Activated CD8-positive, alpha-beta memory T cell treated with anti-CD3 and anti-CD28 coated beads, Interleukin-2, amount 50 U/mL, for 1 hour (primary cell): Measurements from ENCODE around the gene ALDH1A3.
"Not testable (repeated sequence)": the region's sequence is repeated elsewhere in the genome, so short reads cannot be mapped to it uniquely, and the experiment has no call there.

Source experiments
- DNase-seq: peaks from one replicate; pipeline ENCODE4 v3.0.0-alpha.2; 2020; ENCODE audit errors: extremely low read depth

ALDH1A3 gene

DNA sequence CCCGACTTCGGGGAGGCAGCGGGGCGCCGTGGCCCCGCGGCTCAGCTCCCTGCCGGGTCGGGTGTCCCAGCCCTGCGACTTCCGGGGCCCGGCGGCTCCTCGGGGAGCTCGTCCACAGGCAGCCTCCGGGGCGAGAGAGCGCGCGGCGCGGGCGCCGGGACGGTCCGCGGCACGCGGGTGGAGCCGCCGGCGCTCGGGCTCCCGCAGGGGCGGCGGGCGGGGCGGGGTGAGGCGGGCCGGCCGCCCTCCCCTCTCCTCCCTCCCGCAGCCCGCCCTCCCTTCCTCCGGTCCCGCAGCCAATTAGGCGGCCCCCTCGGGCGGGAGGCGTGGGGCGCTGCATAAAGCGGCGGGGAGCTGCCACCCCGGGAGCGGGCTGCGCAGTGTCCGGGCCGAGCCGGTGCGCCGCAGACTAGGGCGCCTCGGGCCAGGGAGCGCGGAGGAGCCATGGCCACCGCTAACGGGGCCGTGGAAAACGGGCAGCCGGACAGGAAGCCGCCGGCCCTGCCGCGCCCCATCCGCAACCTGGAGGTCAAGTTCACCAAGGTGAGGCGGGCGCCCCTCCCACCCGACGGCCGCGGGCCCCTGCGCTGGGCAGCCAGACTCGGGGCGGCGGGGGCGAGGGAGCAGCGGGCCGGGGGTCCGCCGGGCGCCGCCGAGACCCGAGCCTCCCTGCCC lies at the start of gene ALDH1A3:
Gene ALDH1A3 (plus strand): TSS at position 368 of the 675 bp plus-strand sequence. CDS start 77 bp downstream, at position 445.
- no peak for DNase-seq

DNA sequence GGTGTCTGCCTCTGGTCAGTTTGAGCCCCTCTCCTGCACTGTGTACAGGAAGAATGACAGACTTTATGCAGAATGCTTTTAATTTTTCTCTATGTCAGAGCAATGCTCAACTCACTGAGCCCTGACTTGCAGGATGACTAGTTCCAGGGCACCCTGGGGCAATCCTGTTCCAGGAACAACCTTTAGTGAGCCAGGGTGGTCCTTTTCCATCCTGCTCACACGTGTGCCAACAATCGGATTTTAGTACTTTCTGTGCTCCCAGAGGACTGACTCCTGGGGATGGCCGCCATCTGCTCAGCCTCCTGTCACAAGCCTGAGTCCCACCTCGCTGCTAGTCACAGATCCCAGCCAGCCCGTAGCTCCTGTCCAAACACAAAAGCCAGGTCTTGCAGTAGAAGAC lies 48.2 kb upstream of the ALDH1A3 start:
- no peak for DNase-seq

DNA sequence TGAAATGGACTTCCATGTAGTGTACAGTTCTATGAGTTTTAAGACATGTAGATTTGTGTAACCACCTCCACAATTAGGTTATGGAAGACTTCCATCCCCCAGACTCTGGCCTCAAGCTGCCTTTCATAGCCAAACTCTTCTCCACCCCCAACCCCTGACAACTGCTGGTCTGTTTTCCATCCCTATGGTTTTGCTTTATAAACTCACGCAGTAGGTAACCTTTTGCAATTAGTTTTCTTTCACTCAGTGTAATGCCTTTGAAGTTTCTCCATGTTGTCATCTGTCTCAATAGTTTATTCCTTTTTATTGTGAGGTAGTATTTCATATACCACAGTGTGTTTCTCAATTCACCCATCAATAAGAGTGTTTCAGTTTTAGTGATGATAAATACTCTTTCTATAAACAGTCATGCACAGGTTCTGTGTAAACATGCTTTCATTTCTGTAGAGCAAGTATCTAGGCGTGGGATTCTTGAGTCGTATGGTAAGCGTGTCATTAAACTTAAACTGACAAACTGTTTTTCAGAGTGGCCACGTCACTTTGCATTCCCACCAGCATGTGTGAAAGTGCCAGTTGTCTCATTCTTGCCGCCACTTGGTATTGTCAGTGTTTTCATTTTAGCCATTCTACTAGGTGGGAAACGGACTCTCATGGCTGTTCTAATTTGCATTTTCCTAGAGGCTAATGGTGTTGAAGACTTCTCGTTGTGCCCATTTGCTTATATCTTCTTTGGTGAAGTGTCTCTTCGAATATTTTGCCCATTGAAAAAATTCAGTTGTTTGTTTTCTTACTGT lies 47.3 kb upstream of the ALDH1A3 start:
- DNase-seq = no peak

DNA sequence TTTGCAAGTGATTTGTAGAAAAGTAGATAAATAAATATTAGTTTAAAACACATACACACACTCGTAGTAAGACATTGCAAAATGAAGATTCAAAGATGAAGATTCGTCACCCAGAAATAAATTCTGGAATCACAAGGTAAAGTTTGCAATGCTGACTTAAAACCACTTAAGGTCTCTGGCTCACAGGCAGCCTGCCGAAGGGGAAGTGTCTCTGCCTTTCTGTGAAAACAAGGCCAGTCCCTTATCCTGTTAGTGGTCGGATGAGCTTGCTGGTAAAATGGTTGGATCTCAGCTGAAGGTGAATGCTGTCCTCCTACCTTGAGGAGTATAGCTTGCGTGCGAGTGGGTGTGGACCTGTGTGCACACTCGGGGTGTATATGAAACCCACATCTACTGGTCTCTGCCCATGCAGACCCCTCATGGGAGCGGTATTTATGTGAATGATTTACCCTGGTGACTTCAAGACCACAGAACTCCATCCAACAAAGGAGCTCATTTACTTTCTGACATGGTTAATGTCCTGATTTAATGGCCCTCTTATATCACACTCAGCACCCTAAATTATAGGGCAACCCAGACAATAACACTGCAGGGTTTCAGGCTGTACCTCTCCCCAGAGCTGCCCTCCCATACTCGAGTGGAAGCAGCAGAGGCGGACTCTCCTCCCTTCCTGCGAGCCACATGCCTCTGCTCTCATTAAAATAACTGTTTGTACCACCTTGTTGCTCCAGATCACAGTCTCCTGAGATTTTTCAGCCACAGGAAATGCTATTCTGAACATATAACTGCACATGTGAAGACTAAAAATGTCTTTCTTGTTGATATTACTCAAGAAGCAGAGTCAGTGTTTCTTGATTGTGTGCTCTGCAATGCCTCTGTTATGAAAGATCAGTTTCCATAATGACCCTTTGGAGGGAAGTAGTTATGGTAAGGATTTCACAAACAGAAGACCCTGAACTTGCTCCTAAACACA lies 45.9 kb upstream of the ALDH1A3 start:
- no peak for DNase-seq

DNA sequence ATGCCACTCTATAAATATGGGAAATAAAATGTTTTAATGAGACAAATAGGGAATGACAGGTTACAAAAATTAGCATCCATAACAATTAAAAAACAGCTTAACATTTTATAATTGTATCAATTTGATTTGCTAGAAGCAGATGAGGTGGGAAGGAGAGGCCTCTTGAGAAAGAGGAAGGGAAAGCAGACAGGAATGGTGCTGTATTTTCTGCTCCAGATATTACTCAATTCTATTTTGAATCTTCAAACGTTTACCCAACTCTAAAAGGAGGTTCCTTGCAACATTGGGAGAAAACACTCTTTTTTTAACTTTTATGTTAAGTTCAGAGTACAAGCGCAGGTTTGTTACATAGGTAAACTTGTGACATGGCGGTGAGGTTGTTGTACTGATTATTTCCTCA lies 44.9 kb upstream of the ALDH1A3 start:
- no peak for DNase-seq

DNA sequence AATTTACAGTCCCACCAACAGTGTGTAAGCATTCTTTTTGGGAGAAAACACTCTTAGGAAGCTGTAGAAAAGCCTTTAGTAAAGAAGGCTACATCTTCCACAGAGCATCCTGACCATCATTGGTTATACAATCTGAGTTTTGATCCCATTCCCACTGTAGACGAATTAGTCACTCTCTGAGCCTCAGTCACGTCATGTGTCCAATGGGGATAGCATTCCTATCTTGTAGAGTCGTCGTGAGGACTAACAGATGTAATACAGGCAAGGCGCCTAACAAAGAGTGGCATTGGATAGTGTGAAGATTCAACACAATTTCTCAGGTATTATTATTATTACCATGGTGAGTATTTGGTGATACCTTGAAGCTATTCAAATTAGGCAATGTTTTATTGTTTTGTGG lies 44.0 kb upstream of the ALDH1A3 start:
- no peak for DNase-seq

DNA sequence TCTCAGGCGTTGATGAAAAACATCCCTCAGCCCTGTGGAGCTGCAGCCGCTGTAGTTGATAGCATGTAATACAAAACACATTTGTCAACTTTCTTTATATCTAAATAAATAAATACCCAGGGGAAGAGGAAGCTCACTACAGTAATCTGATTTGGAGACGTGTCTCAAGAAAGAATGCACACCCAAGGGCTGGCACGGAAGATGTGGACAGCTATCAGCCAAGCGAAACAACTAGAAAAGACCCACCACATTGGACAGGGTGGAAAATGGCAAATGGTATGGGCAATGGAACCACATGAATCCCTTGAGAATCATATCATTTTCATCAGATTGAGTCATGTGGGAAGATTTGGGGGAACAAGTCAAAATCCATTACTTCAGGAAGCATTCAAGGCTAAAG lies 43.1 kb upstream of the ALDH1A3 start:
- DNase-seq = no peak

DNA sequence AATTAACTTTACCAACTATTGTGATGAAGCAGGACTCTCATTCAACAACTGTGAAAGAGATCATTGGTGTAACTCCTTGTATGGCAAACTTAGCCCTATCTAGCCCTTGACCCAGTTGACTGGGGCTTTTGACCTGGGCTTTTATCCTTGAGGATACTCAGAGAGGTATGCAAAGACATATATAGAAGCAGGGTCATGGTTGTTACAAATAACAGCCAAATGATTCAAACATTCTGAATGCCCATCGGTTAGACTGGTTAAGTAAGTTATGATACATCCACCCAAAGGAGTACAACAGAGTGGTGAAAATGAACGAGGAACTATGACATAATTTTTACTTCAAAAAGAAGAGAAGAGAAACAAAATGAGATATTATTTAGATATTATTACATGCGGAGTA lies 38.2 kb upstream of the ALDH1A3 start:
- no peak for DNase-seq

DNA sequence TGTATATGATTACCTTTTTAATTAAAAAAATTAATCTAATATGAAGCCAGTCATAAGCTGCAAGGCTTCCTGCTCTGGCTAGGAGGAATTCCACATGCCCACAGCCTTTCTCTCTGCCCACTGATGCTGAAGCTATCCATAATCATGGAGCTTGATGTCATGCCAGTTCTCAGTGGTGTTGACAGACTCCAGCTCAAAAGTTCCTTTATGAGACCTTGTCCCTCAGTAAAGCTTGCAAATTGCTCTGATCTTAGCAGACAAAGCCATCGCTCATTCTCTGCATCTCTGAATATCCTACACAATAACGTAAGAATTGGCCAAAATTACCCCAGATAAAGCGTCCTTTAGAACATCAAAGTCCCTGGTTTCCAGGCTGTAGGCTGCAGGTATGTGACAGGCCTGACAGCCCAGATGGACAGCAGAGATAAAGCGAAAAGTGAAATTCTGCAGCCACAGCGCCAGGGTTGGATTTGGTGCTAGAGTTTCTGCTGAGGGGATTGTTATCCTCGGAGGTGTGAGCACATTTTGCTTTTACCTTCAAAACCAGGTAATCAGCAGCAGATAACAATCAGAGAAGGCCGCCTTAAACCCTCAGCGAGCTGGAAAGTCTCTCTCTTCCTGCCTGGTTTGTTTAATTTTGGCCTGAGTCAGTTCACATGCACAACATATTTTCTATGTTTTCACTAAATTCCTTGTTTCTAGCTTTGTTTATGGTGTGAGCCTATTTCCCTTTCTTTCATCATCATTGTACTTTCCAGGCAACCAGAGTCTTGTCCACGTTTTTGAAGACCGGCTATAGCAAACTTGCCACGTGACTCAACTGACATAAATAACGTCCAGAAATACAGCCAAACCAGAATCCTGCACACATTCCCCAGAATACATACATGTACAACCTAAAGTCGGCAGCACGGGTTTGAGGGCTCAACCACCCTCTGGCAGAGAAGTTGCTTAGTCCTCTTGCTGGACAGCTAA lies 36.6 kb upstream of the ALDH1A3 start:
- no peak for DNase-seq

DNA sequence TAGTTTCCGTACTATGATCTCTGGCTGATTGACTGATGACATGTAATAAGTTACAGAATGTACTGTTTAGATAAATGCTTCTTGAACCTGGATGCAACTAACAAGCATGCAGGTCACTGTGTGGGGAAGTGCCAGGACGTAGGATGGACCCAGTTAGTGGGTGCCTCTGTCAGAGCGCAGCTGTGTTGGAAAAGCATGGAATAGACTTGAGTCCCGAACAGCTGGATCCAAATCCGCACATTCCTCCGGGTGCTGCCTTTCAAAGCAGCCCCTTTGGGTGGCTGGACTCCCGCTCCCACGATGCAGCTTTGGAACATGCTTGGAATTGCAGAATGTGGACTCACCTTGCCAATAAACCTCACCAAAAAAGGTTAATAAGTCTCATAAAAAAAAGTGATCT lies 35.5 kb upstream of the ALDH1A3 start:
- DNase-seq = no peak

DNA sequence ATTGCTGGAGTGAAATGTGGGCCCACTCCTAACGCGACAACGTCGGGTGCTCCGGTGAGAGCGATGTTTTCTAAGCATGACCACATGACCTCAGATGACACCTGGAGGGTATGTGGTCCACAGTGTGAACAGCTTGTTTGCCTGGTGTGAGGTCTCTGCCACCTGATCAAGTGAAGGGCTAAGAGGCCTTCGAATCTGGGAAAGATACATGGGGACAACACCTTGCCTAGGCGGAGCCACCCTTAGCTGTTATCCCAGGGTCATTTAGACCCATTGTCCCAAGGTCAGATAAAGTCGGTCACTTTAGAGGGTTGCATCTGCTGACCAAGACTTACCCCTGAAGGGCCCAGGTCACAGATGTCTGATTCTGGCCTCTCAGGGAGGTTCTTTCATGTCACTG lies 34.9 kb upstream of the ALDH1A3 start:
- no peak for DNase-seq

DNA sequence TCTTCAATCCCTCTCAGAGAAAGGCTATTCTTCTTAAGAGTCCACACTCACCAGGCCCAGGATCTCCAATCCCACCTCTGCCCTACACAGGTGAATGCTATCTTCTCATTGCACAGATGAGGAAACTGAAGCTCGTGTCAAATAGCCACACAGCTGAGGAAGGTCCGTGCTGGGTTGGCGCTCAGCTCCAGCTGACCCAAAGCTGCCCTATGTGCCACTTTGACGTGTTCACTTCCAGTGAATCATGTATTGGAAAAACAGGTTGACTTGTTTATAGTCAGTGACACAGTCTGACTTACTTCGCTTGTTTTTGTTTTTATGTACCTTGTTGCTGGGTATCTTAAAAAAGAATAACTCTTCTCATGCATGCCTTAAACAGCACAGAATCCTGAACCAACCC lies 32.4 kb upstream of the ALDH1A3 start:
- no peak for DNase-seq

DNA sequence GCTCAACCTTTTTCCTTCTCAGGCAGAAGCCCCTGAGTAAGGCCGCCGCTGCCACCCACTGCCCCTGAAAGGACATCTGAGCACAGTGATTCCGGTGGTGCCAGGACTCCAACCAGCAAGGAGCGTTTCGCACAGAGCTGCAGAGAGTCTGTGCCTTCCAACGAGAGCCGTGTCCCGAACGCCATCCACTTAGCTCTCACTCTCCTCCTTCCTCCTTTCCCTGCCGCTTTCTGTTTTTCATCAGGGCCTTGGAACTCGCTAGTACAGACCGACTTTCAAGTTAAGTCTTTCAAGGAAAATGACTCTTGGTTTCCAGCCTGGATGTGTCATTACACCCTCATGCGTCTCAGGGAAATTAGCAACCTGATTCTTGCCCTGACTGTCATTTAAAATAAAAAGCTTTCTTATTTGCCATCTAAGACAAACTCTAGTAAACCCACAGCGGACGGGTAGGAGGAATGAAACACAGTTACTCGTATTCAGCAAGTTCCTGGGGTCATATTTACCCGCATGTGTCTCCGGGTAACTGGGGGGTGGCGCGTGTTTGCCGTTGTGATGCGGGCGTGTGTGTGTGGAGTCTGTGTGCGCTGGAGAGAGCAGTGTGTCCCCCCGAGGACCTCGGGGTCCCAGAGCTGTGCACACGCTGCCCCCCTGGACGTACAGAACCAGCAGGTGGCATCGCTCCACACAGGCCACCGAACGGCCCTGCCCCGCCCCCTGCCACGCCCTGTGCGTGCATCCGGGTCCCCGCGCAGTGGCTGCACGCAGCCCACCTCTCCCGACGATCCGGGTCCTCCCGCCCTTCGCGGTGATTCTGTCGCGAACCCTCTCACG lies 30.4 kb upstream of the ALDH1A3 start:
- DNase-seq = peak; percentile 13

DNA sequence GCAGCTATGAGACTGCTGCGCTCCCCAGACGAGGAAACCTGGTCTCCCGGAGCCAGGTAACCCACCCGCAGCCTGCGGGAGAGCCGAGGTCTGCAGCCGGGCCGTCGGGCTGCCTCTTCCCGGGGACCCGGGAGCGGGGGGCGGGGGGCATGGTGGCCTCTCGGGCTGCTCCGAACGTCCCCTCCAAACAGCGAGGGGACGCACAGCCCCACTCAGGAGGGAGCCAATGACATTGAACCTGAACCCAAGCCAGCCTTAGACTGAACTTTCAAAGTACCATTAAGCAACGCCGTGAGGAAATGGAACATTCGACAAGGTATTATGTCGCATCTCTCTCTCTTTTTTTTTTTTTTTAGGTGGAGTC lies 29.8 kb upstream of the ALDH1A3 start:
- no peak for DNase-seq

DNA sequence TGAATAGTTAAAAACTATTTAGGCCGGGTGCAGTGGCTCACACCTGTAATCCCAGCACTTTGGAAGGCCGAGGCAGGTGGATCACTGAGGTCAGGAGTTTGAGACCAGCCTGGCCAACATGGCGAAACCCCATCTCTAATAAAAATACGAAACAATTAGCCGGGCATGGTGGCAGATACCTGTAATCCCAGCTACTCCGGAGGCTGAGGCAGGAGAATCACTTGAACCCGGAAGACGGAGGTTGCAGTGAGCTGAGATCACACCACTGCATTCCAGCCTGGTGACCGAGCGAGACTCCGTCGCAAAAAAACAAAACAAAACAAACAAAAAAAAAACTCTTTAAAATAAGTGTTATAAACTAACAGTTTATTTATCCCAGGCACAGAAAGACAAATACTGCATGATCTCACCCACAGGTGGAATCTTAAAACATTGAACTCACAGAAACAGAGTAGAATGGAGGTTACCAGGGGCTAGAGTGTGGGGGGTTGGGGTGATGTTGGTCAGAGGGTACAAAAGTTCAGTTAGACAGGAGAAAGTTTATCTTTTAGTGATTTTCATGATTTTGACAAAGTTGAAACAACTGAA lies 28.1 kb upstream of the ALDH1A3 start:
- not testable (repeated sequence) for DNase-seq

DNA sequence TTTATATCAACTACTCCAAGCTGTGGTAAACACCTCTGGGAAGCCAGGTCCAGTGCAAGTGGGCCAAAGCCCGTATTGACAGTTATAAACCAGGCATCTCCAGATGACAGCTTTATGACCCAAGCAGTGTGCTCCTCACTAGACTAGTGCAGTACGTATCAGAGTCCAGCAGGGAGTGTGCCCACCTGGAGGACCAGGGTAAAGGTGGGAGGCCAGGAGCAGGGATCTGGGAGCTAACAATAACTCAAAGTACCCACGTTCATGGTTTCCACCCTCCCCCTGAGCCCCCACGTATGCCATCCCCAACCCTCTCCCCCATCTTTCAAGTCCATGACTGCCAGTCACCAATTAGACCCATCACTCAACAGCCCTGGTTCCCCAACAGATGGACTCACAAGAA lies 27.0 kb upstream of the ALDH1A3 start:
- no peak for DNase-seq

DNA sequence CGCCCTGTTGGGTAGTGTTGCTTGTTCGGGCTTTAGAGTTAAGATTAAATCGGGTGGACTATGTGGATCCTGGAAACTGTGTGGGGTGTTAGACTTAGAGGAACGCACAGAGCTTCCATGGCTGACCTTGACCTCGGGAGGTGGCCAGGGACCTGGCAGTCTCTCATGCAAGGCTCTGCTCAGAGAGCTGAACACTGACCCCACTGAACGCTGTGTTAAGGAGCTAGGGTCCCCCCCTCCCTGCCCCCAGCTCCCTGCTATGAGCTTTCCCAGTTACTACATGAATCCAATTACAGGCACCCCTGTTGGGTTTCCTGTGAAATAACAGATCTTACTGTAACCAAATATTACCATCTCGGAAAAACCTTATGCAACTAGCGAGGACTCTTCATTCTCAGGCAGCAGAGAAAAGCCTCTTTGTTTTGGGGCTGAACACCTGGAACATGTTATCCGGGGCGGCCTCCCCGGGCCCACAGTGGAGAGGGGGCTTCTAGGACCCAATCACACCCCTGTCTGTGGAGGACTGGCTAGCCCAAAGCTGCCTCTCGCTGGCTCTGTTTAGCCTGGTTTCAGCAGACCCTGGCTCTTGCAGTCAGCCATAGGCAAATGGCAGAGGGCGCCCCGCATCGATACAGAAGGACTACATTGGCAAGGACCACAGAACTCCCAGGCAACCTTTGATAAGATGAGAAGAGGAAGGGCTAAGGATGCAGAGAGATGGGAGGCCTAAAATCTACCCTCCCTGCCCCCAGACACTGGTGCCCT lies 25.8 kb upstream of the ALDH1A3 start:
- DNase-seq = no peak

DNA sequence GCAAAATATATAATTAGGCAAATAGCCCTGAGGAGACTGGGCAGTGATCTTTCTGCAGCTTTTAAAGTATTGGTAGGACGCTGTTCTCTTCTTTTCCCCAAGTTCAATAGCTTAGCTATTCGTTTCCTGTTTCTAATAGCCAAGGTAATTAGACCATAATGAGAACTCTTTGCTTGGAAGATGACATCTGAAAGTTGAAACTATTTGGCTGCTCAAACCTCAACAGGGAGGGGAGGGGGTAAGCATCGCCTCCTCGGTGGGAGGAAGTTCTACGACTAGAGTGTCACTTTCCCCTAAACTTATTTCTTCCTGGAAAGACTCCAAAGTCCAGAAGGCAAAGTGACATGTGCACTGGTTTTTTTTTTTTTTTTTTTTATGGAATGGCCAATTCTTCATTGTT lies 22.8 kb upstream of the ALDH1A3 start:
- DNase-seq = no peak

DNA sequence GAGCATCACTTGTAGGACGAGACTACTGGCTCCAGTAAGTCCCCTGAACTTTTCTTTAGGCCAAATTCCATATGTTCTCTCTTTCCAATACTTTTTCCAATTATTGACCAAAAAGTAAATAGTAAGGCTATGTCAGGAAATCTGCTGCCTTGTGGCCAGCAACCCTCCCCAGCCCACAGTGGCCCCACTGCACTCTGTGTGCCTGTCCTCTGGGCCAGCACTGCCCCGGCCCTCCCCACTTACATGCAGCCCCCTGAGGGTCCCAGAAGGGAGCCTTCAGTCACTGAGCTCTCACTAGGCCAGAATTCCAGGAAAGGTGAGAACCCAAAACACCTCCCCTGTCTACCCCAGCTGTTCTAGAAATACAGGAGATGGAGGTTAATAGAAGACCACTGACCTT lies 21.3 kb upstream of the ALDH1A3 start:
- DNase-seq = no peak
